Measurements from ENCODE around the gene EMC10. TPM values are rescaled to one million over a fixed set of nuclear protein-coding genes. Genes with fewer than 3 reads are reported as not detected.

Gene EMC10
- polyA plus RNA-seq, 1 experiment, result 89.1 TPM

- H3K36me3 ChIP-seq (ENCODE audit: control insufficient read depth, insufficient read depth, low read length), result no peaks in the 10 kb centered on the region
- no peak overlapping the region for H3K4me3 ChIP-seq (ENCODE audit: low read depth, low read length)
- H3K27me3 ChIP-seq (ENCODE audit: control insufficient read depth, insufficient read depth, low read length), result no peaks in the 10 kb centered on the region
- TF ChIP-seq CTCF (IDR thresholded peaks at IDR 0.05; ENCODE audit: insufficient read depth, low read depth, low read length), result no peak
- DNase-seq (ENCODE audit: low read depth), result no peak
- ChIA-PET CTCF (no interaction called here), POLR2A (no interaction called here)
Observed at GRCh38 chr19:50514346-50515167, 38.2 kb downstream of the EMC10 start.

- POLR2A ChIA-PET, result no interaction called here
- no peaks in the 10 kb centered on the region for H3K36me3 ChIP-seq (ENCODE audit: control insufficient read depth, insufficient read depth, low read length)
- CTCF ChIA-PET, result no interaction called here
- no peak overlapping the region for H3K4me3 ChIP-seq (ENCODE audit: low read depth, low read length)
- DNase-seq (ENCODE audit: low read depth), result no peak
- TF ChIP-seq CTCF (IDR thresholded peaks at IDR 0.05; ENCODE audit: insufficient read depth, low read depth, low read length), result no peak
- no peaks in the 10 kb centered on the region for H3K27me3 ChIP-seq (ENCODE audit: control insufficient read depth, insufficient read depth, low read length)
Observed at GRCh38 chr19:50515168-50515561, 38.9 kb downstream of the EMC10 start.

DNA sequence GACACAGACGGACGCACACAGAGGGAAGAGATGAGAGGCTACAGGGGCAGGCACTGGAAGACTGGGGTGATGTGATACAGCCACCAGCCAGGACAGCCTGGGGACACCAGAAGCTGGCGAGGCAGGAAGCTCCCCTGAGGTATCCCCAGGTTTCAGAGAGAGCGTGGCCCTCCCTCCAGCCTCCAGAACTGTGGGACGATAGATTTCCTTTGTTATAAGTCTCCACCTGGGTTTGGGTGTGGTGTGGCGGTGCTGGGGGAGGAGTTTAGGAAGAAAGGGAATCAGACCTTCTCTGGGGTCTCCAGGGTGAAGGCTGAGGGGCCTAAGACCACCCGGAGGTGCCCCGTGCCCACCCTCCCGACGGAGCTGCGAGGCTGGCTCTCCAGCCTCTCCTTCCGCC lies 40.1 kb downstream of the EMC10 start:
- CTCF ChIA-PET, result no interaction called here
- no peak for TF ChIP-seq CTCF (IDR thresholded peaks at IDR 0.05; ENCODE audit: insufficient read depth, low read depth, low read length)

GRCh38 chr19:50516964-50517703 lies 40.8 kb downstream of the EMC10 start:
- no peak overlapping the region for H3K4me3 ChIP-seq (ENCODE audit: low read depth, low read length)
- ChIA-PET POLR2A (no interaction called here), CTCF (no interaction called here)
- TF ChIP-seq CTCF (IDR thresholded peaks at IDR 0.05; ENCODE audit: insufficient read depth, low read depth, low read length), result no peak
- H3K27me3 ChIP-seq (ENCODE audit: control insufficient read depth, insufficient read depth, low read length), result no peaks in the 10 kb centered on the region
- no peak for DNase-seq (ENCODE audit: low read depth)
- no peaks in the 10 kb centered on the region for H3K36me3 ChIP-seq (ENCODE audit: control insufficient read depth, insufficient read depth, low read length)

More for the DNA sequence above, 40.1 kb downstream of the EMC10 start:
- no peaks in the 10 kb centered on the region for H3K36me3 ChIP-seq (ENCODE audit: control insufficient read depth, insufficient read depth, low read length)
- no peaks in the 10 kb centered on the region for H3K27me3 ChIP-seq (ENCODE audit: control insufficient read depth, insufficient read depth, low read length)
- DNase-seq (ENCODE audit: low read depth), result no peak
- H3K4me3 ChIP-seq (ENCODE audit: low read depth, low read length), result no peak overlapping the region
- POLR2A ChIA-PET, result no interaction called here

DNA sequence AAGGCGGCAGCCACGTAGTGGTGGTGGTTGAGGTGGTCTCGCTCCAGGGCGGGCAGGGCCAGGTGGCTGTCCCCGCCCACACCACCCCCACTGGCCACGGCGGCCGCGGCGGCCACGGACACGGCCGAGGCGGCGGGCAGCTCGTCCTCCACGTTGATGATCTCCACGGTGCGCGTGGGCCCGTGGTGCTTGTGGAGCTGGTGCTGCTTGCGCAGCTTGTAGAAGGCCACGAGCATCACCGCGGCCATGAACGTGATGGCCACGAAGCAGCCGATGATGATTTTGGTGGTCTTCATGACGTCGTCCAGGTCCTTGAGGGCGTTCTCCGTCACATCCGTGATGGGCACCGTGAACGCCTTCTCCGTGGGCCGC lies 41.4 kb downstream of the EMC10 start:
- H3K27me3 ChIP-seq (ENCODE audit: control insufficient read depth, insufficient read depth, low read length), result no peaks in the 10 kb centered on the region
- TF ChIP-seq CTCF (IDR thresholded peaks at IDR 0.05; ENCODE audit: insufficient read depth, low read depth, low read length), result no peak
- H3K36me3 ChIP-seq (ENCODE audit: control insufficient read depth, insufficient read depth, low read length), result no peaks in the 10 kb centered on the region
- no peak for DNase-seq (ENCODE audit: low read depth)
- ChIA-PET CTCF (interaction anchor here (1.3 kb wide), 1 partner anchor 20 kb away, joined by 4 read pairs; no protein-coding TSS in a partner anchor), POLR2A (no interaction called here)
- no peak overlapping the region for H3K4me3 ChIP-seq (ENCODE audit: low read depth, low read length)

Data from BJ (cell line).